Stimulated activated CD4-positive, alpha-beta T cell treated with anti-CD3 and anti-CD28 coated beads, Interleukin-4, amount 100 ng/mL, for 48 hours (primary cell): ENCODE results near the gene SVOP.

Experiments used
- DNase-seq, 2 donors: peaks; one replicate each; pipeline ENCODE4 v3.0.0-alpha.2; 2020; ENCODE audit warnings: low read depth in 2 of 2

SVOP gene

DNA sequence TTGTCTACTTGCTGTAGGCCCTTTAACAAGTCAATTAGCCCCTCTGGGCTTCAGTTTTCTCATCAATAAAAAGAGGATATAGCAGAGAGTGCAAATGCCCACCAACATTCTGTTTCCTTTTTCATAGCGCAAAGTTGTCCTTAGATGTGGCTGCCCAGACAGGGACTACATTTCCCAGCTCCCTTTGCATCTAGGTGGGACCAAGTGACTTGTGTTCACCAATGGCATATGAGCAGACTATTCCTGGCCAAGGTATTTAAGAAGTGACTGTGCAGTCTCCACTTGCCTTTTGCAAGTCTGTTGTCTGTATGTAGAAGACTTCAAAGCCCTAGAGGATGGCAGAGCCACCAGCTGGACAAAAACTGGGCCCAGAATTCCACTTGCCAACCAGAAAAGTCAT, 81.3 kb downstream of the SVOP start:
- DNase-seq = no peak

GRCh38 chr12:108938247-108938924, 82.5 kb downstream of the SVOP start:
- no peak for DNase-seq

GRCh38 chr12:108935159-108935763, 85.6 kb downstream of the SVOP start:
- DNase-seq = no peak

DNA sequence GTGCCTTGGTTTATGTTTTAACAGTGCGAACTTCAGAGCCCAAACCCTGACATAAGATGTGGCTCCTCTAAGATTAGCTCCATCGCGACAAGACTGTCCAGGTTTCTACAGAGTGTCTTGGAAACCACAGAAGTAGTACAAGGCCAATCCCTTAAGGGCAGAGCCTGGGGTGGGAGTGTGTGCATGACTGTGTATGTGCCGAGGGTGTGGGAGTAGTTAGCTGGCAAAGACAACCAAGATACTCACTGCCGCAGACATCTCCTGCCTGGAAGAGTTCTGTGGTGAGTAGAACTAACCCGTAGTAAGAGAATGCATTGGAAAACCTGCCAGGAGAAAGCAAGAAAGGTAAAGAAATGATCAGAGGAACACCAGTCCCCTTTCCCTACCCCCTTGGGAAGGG, 86.9 kb downstream of the SVOP start:
- DNase-seq = no peak

DNA sequence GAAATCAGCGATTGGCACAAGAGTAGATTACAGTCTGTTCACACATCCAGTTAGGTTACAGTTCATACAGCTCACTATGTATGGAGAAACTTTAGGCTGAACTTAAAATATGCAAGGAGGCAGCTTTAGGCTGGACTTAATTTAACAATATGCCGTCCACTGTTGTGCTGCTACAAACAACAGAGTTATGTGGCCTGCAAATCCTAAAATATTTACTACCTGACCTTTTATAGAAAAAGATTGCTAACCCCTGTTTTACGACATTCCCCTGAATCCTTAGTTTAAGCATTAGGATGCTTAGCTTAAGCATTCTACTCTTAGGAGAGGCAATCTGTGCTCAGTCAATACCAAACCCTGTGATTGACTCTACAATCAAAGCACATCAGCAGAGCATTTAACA, 90.1 kb downstream of the SVOP start:
- DNase-seq = no peak

DNA sequence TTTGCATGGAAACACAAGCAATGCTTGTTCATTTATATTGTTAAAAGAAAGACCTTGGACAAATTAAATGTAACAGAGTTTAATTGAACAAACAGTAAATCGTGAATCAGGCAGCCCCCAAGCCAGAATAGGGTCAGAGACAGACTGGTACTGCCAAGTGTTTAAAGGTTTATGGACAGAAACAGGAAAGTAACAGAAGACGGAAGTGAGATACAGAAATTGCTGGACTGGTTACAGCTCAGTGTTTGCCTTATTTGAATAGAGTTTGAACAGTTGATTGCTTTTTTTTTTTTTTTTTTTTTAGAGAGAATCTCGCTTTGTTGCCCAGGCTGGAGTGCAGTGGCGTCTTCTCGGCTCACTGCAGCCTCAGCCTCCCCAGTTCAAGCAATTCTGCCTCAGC, 90.7 kb downstream of the SVOP start:
- DNase-seq = no peak

GRCh38 chr12:108928695-108929094, 92.2 kb downstream of the SVOP start:
- DNase-seq = no peak

GRCh38 chr12:108922918-108923317, 98.0 kb downstream of the SVOP start:
- DNase-seq = no peak

DNA sequence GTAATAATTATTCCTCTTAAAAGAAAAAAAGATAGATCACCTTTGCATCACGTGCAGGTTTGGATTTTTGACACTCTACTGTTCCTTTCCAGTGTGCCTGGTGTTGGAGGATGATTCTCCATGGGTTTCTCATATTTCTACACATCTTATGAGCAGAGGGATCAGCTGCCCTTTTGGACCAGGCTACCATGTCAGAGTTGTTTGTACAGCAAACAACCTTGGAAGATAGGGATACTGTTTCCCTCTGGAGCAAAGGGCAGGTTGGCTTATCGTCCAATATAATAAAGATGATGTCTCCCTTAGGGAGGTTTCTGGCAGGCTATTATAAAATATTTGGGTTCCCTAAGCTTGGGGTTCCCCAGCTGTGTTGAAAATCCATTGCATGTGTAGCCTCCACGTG, 98.9 kb downstream of the SVOP start:
- no peak for DNase-seq

- no peak for DNase-seq
Measured at GRCh38 chr12:108918960-108919642, 101.8 kb downstream of the SVOP start.

- DNase-seq = no peak
Measured at GRCh38 chr12:108918206-108918605, 102.7 kb downstream of the SVOP start.

- DNase-seq = no peak
Measured at GRCh38 chr12:108916336-108916735, 104.5 kb downstream of the SVOP start.

DNA sequence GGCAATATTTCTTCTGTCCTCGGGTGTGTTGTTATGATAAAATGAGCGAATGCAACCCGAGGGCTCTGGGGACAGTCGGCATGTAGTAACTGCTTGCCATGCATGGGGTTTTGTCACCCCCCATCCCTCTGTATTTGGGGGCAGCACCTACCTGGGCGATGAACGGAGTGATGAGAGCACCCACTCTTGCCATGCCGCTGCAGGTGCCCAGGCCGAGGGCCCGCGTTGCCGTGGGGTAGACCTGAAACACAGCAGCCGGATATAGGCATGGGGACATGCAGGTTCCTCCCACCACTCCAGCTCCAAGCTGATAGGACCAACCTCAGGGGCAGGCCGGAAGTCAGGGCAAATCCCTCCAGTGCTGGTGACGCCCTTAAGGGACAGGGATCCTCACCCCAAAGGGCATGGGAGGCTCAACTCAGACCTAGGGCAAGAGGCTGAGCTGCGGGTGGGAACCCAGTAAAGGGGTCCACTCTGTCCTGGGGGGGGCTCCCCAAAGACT, 105.2 kb downstream of the SVOP start:
- DNase-seq = no peak

GRCh38 chr12:108914121-108914531, 106.7 kb downstream of the SVOP start:
- DNase-seq = no peak

- no peak for DNase-seq
Measured at GRCh38 chr12:108912361-108912760, 108.5 kb downstream of the SVOP start.

- no peak for DNase-seq
Measured at GRCh38 chr12:108911915-108912314, 109.0 kb downstream of the SVOP start.

- DNase-seq = no peak
Measured at GRCh38 chr12:108910336-108910735, 110.5 kb downstream of the SVOP start.

DNA sequence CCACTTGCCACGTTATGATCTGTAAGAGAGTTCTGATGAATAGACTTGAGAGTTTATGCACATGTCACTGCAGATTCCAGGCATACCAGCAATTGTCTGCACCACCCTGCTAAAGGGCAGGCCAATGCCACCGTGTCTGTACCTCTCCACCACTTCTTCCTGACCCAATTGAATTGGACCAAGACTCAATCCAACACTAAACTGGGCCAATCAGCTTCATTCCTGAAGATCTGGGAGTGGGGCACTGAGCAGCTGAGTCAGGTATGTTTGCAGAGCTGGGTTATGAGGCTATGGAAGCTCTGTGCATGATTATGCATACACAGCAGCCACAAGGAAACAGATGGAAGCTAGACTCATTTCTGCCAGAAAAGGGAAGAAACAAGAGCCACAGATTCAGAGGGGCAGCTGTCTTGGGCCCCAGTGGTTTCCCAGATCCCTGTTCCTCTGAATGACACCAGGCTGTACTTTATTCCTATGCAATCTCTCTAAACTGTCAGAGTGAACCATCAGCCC, 113.0 kb downstream of the SVOP start:
- DNase-seq = no peak

GRCh38 chr12:108906971-108907370, 113.9 kb downstream of the SVOP start:
- no peak for DNase-seq

DNA sequence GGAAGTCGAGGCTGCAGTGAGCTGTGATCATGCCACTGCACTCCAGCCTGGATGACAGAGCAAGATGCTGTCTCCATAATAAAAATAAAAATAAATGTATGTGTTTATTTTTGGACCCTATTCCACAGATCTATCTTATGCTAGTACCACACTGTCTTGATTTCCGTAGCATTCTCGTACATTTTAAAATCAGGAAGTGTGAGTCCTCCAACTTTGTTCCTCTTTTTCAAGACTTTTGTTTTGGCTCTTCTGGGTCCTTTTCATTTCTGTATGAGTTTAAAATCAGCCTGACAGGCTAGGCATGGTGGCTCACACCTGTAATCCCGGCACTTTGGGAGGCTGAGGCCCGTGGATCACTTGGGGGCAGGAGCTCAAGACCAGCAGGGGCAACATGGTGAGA, 115.1 kb downstream of the SVOP start:
- no peak for DNase-seq

GRCh38 chr12:108899145-108899544, 121.7 kb downstream of the SVOP start:
- DNase-seq = no peak

DNA sequence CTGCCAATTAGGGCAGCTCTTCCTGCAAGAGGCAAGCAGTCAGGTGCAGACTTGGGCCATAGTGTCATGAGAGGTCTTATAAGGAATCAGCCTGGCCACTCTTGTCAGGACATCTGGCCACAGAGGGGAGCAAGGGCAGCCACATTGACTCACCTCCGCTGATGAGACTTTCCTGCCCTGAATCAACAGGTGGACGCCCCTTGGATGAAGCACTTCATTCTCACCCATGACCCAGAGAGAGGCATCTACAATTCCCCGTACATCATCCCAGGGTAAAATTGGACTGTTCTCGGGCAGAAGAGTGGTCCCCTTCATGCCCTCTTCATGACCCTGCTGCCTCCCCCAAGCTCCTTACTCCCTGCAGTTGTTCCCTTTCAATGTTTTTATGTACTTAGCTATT, 124.1 kb downstream of the SVOP start:
- DNase-seq = no peak

- DNase-seq = no peak
Measured at GRCh38 chr12:108896336-108896735, 124.5 kb downstream of the SVOP start.
